GM12892 (cell line): ENCODE data around the gene ZNF655.

Source experiments
- DNase-seq: peaks from one replicate; pipeline ENCODE4 v3.0.0; 2011; ENCODE audit not compliant: insufficient read length
- FAIRE-seq: peaks from 2 replicates; lab custom pipeline; 2011; peaks lifted over from hg19 to GRCh38; lab: Jason Lieb, UNC
- POLR2A ChIP-seq: IDR thresholded peaks from 2 replicates; pipeline ENCODE4 v1.6.1; 2011; ENCODE audit warnings: low read depth, low read length, control low read depth
- POLR2AphosphoS5 ChIP-seq: IDR thresholded peaks from 2 replicates; pipeline ENCODE4 v1.6.1; 2011; ENCODE audit warnings: low read depth, low read length, control low read depth
- TAF1 ChIP-seq: IDR thresholded peaks from 2 replicates; pipeline ENCODE4 v1.6.1; 2011; ENCODE audit warnings: low read depth, mild to moderate bottlenecking, control low read depth, low read length, borderline replicate concordance

Gene ZNF655

DNA sequence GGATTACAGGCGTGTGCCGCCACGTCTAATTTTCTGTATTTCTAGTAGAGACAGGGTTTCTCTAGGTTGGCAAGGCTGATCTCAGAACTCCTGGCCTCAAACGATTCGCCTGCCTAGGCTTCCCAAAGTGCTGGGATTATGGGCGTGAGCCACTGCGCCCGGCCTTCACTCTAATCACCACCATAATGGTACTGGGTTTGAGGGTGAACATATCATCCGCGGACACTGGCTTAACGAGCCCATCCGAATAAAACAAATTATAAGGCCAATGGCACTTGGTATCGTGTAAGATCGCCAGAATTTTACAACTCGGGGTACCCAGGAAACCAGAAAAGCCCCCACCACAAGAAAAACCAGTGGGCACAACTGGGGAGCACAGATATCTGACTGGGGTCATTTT is 7.1 kb upstream of the ZNF655 start:
- no peak for FAIRE-seq
- DNase-seq = no peak
- TF ChIP-seq POLR2AphosphoS5 = no peak
- no peak for TF ChIP-seq POLR2A

DNA sequence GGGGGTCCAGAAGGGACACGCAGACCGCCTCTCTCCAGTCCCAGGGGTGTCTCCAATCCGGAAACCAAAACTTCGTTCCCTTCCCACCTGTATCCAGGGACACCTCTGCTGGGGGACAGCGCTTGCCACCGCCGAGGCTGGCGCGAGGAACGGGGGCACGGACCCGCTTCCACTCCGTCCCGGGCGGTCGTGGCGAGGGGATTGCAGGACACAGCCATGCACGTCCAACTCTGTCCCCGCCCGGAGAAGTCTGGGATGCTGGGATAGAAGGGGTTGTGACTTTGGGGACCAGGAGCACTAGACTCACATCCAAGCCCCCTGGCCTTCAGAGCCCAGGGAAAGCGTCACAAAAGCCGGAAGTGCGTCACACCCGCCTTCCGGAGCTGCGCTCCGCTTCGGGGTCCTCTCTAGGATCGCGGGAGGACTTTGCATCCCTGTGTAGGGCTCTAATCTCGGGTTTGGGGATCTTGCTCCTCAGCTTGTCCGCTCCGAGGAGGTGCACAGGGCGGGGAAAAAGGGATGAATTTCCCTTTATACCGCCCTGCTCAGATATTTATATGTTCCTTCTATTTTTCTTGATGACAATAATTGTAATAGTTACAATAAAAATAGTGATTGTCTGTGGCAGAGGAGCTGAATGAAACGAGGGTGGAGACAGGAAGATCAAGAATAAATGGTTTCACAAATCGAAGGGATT is 6.5 kb upstream of the ZNF655 start, which contains the start of gene FAM200A:
TSS of gene FAM200A (minus strand) at position 348 of the 697 bp plus-strand sequence. CDS start 3,707 bp downstream, outside the sequence.
- DNase-seq = peak; percentile 89
- FAIRE-seq = peak; percentile 98
- peak; percentile 81 for TF ChIP-seq TAF1
- TF ChIP-seq POLR2AphosphoS5 = peak; percentile 96
- TF ChIP-seq POLR2A = peak; percentile 98

DNA sequence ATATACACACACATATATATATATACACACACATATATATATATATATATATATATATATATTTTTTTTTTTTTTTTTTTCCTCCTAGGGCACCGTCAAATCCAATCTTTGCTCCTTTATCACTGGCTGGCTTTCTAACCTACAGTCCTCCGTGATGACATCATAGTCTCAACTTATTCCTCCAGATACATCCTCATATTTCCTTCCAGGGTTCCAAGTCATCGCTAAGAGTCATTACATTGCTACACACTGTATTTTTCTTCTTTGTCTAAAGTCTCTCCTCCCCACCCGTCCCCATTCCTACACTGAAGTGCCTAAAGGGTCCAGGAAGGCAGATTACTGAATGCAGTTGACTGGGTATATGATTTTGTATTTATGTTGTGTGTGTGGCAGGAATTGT is 5.4 kb upstream of the ZNF655 start:
- TF ChIP-seq TAF1 (no peak), POLR2A (no peak), POLR2AphosphoS5 (no peak)
- no peak for FAIRE-seq
- no peak for DNase-seq

DNA sequence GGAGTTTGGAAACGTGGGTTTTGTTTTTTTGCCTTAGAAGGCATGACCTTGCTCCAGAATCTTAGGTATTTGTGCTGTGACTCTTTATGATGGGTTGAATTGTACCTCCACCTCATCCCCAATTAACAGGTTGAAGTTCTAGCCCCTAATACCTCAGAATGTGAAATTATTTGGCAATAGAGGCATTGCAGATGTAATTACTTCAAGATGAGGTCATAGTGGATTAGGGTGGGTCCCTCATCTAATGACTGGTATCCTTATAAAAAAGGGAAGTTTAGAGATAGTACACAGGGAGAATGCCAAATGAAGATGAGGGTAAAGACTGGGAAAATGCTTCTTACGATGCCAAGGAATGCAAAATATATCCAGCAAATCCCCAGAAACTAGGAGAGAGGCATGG is 3.5 kb upstream of the ZNF655 start:
- FAIRE-seq (no peak), DNase-seq (no peak)
- TF ChIP-seq POLR2A (no peak), POLR2AphosphoS5 (no peak), TAF1 (no peak)

DNA sequence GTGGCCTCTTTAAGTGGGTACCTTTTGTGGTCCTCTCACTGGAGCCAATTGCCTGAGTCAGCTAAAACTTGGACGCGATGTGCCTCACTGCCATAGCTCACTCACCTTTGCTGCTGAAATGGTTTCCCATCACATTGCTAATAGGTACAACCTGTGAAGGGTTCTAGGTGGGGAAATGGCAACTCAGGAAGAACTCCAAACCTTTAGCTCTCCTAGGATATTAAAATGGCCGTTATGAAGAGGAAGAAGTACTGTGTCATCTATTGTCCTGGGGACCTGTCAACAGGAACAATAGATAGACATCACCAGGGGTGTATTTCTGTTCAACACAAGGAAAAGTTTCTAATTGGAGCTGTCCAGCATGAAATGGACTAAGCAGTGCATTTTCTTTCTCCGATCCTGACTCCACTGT is 1.2 kb upstream of the ZNF655 start:
- peak; percentile 42 for FAIRE-seq
- TF ChIP-seq POLR2AphosphoS5 (no peak), POLR2A (no peak), TAF1 (no peak)

DNA sequence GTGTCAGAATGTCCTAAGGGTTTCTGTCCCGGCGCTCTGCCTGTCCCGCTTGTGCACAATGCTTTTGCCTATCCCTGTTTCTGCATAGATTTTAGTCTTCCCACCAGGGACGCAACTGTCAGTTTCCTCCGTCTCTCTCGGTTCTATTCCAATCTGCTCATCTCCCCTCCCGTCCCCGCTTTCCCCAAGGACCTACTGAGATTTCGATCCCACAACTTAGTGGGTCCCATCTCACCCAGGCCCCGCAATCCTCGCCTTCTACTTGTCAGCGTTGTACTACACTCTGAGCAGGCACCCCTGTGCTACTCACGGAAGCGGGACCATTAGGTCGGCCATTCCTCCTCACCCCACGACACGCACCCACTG is 519 bp upstream of the ZNF655 start:
- no peak for TF ChIP-seq POLR2AphosphoS5
- no peak for TF ChIP-seq TAF1
- TF ChIP-seq POLR2A = no peak
- DNase-seq = no peak
- peak; percentile 83 for FAIRE-seq

More for the DNA sequence above, 1.2 kb upstream of the ZNF655 start:
- DNase-seq = no peak

DNA sequence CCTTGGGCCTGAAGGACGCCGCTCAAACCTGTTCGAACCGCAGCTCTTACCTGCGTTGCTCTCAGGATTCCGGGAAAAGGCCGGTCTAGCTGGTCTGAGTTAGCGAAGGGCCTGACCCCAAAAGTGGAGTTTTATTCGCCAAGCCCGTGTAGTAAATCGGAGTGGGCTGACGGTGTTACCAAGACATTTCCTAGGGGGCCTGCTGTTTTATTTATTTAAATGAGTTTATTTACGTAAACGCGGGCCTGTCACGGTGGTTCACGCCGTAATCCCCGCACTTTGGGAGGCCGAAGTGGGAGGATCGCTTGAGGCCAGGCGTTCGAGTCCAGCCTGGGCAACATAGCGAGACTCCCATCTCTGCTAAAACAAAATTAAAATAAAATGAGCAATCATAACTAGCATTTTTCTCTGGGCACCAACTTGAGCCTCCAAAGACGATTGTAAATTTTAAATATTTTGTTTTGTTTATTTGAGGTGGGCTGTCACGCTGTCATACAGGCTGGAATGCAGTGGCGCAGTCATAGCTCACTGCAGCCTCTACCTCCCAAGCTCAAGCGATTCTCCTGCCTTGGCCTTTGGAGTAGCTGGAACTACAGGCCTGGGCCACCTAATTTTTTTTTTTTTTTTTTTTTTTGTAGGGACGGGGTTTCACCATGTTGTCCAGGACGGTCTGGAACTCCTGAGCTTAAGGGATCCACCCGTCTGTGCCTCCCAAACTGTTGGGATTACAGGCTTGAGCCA is 903 bp downstream of the ZNF655 start:
- FAIRE-seq (peak; percentile 9), DNase-seq (no peak)

DNA sequence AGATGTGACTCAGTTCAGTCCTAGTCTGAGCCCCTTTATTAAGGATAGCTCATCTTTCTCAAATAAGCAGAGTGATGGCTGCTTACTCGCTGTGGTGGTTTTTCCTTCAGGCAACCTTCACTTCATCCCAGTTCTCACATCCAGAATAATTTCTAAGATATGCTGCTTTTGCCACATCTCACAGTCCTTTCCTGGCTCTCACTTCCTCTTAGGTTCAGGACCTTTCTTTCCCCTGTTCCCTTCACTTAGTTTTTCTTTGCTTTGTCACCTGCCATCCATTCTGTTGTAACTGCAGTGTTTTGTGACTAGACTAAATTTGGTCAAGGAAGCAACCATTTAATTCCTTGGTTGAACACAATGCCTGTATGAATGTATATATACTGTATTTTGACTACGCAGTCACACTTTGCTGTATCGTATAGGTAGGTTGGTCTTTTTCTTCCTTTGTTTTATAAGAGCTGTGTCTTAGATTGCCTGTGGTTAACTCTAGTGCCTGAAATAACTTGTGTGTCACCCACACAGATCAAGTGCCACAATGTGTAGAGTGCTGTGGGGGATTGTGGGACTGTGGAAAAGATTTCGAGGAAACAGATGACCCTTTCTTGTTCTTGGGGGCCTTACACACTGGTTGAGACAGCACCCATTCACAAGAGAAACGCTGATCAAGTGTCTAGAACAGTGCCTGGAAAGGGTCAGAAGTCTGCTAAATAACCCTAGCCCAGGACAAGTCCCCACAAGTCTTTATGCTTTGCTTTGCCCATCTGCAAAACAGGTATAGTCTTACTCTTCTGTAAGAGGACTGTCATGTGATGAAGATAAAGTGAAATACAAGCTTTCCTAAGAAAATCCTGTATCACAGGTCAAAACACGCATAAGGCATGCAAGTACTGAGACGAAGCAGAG is 2.6 kb downstream of the ZNF655 start:
- DNase-seq (no peak), FAIRE-seq (no peak)
- no peak for TF ChIP-seq POLR2A
- TF ChIP-seq POLR2AphosphoS5 = no peak
- no peak for TF ChIP-seq TAF1

More for the DNA sequence above, 903 bp downstream of the ZNF655 start:
- no peak for TF ChIP-seq TAF1
- no peak for TF ChIP-seq POLR2AphosphoS5
- TF ChIP-seq POLR2A = no peak

DNA sequence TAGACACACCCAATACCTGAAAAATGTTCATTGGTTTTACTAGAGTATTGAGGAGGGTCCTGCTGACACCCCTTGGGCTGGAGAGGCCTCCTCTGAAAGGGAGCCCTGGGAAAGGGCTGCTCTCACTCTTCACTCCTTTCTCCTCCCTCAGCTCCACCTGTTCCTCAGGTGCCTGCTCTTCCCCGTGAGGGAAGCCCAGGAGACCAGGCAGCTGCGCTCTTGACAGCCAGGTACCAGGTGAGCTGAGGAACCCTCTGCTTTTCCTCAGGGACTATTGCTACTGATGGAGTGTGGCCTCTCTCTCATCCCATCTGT is 3.3 kb downstream of the ZNF655 start:
- TF ChIP-seq TAF1 (no peak), POLR2AphosphoS5 (no peak), POLR2A (no peak)
- FAIRE-seq = no peak
- no peak for DNase-seq

DNA sequence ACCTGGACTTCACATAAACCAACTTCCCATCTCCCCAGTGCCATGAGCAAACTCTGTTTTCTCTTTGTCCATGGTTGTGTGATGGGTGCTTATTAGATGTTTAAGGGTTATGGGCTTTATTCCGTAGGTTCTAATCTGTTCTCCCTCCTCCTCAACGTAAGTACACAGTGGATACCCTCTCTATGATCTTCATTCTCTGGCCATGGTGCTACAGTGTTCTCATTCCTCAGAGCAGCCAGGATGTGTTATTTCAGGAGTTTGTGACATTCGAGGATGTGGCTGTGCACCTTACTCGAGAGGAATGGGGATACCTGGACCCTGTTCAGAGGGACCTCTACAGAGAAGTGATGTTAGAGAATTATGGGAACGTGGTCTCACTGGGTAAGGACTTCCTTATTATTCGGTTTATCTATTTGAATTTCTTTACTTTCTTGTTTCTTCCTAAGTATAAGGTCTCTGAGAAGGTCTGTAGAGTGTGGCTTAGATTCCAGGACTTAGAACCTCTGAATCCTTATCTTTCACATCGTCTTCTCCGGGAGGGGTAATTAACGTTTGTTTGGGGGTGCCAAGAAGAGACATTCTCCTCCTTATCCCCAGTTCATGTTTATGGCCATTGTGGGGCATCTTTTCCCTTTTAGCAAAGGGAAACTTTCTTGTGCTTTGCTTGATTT is 3.8 kb downstream of the ZNF655 start:
- FAIRE-seq = no peak
- TF ChIP-seq POLR2AphosphoS5 = no peak
- no peak for TF ChIP-seq POLR2A
- no peak for TF ChIP-seq TAF1
- no peak for DNase-seq

DNA sequence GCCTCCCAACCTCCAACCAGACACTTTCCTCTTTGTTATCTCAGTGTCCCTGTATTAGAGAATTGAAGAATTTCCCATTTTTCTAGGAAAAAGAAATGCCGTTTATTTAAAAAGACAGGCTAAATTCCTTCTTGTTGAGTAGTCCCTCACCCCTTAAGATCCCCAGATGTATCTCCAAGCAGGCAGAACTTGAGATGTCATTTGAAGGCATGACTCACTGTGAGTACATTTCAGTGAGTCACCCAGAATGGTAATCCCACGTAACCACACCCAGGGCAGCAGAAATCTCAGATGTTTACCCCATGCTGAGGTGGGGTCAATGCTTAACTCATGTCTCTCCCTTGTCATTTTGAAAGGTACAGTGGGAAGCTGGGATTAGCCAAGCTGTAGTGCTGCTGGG is 4.4 kb downstream of the ZNF655 start:
- no peak for FAIRE-seq
- TF ChIP-seq POLR2AphosphoS5 = no peak
- no peak for TF ChIP-seq TAF1
- no peak for TF ChIP-seq POLR2A
- DNase-seq = no peak
